ENCODE measurements around the gene ANKLE1.
"Not testable (repeated sequence)": the region's sequence is repeated elsewhere in the genome, so short reads cannot be mapped to it uniquely, and the experiment has no call there.

The ANKLE1 gene

GRCh38 chr19:17285415-17286135, 3.9 kb downstream of the ANKLE1 start:
- peaks cover 0 to 40% (median 26%) of the 10 kb centered on the region in 11 experiments; a peak in 19 of 22 replicates for H4K20me1 ChIP-seq
- no peak overlapping the region for H3K4me2 ChIP-seq
- H3K4me3 ChIP-seq, result no peak overlapping the region
- H3K9ac ChIP-seq, result no peak overlapping the region
- no peak overlapping the region for H3K27ac ChIP-seq
- peaks cover 9 to 31% (median 24%) of the 10 kb centered on the region in 10 experiments for H3K4me1 ChIP-seq
- peaks cover 11 to 50% (median 42%) of the 10 kb centered on the region in 11 experiments; a peak in 21 of 22 replicates for H3K36me3 ChIP-seq
- no peak for TF ChIP-seq Cebpa-rat (IDR thresholded peaks at IDR 0.05)
- H3K9me3 ChIP-seq (replicated peaks in 1 of 11), result no peaks in the 10 kb centered on the region
- H3K27me3 ChIP-seq, result no peaks in the 10 kb centered on the region

- Histone ChIP-seq H3K36me3 (peaks cover 11 to 50% (median 42%) of the 10 kb centered on the region in 11 experiments; a peak in 21 of 22 replicates), H3K9ac (no peak overlapping the region), H3K4me3 (no peak overlapping the region), H3K9me3 (replicated peaks in 1 of 11) (no peaks in the 10 kb centered on the region), H3K27me3 (no peaks in the 10 kb centered on the region), H3K4me1 (peaks cover 2 to 24% (median 18%) of the 10 kb centered on the region in 10 experiments), H3K4me2 (no peak overlapping the region), H4K20me1 (peaks cover 0 to 40% (median 26%) of the 10 kb centered on the region in 11 experiments; a peak in 19 of 22 replicates), H3K27ac (no peak overlapping the region)
- no peak for TF ChIP-seq Cebpa-rat (IDR thresholded peaks at IDR 0.05)
These were observed 4.6 kb downstream of the ANKLE1 start for GRCh38 chr19:17286263-17286662.

GRCh38 chr19:17286752-17287151, 5.1 kb downstream of the ANKLE1 start:
- Histone ChIP-seq H3K4me1 (peaks cover 1 to 23% (median 16%) of the 10 kb centered on the region in 10 experiments; a peak in 19 of 20 replicates), H3K9me3 (replicated peaks in 1 of 11) (no peaks in the 10 kb centered on the region), H3K9ac (no peak overlapping the region), H4K20me1 (peaks cover 0 to 40% (median 26%) of the 10 kb centered on the region in 11 experiments; a peak in 19 of 22 replicates), H3K36me3 (peaks cover 11 to 50% (median 42%) of the 10 kb centered on the region in 11 experiments; a peak in 21 of 22 replicates), H3K27ac (no peak overlapping the region), H3K4me3 (no peak overlapping the region), H3K27me3 (no peaks in the 10 kb centered on the region), H3K4me2 (no peak overlapping the region)
- no peak for TF ChIP-seq Cebpa-rat (IDR thresholded peaks at IDR 0.05)

GRCh38 chr19:17289489-17289888, 7.8 kb downstream of the ANKLE1 start:
- H3K9ac ChIP-seq, result no peak overlapping the region
- H3K27ac ChIP-seq, result no peak overlapping the region
- peaks cover 0 to 27% (median 10%) of the 10 kb centered on the region in 11 experiments; a peak in 15 of 22 replicates for H4K20me1 ChIP-seq
- no peak for TF ChIP-seq Cebpa-rat (IDR thresholded peaks at IDR 0.05)
- no peak overlapping the region for H3K4me3 ChIP-seq
- peaks cover 14 to 40% (median 30%) of the 10 kb centered on the region in 11 experiments for H3K36me3 ChIP-seq
- H3K9me3 ChIP-seq (replicated peaks in 1 of 11), result peaks cover 0 to 5% (median 0%) of the 10 kb centered on the region in 11 experiments; a peak in 3 of 22 replicates
- H3K4me1 ChIP-seq, result peaks cover 6 to 29% (median 22%) of the 10 kb centered on the region in 10 experiments
- H3K4me2 ChIP-seq, result peak overlapping the region in 3 of 11 experiments; percentile 5 to 55 (median 22); a peak in 2 of 22 replicates
- no peaks in the 10 kb centered on the region for H3K27me3 ChIP-seq

- Histone ChIP-seq H3K27me3 (no peaks in the 10 kb centered on the region), H3K36me3 (peaks cover 18 to 36% (median 28%) of the 10 kb centered on the region in 11 experiments), H3K4me2 (peak overlapping the region; percentile 83 to 96 (median 93)), H3K27ac (peak overlapping the region in 10 of 11 experiments; percentile 44 to 85 (median 80); a peak in 20 of 22 replicates), H3K4me1 (peaks cover 12 to 55% (median 37%) of the 10 kb centered on the region in 10 experiments), H4K20me1 (peaks cover 0 to 17% (median 0%) of the 10 kb centered on the region in 11 experiments; a peak in 7 of 22 replicates), H3K9ac (peak overlapping the region; percentile 66 to 85 (median 81); a peak in 21 of 22 replicates), H3K9me3 (replicated peaks in 1 of 11) (peaks cover 0 to 8% (median under 1%) of the 10 kb centered on the region in 11 experiments; a peak in 6 of 22 replicates), H3K4me3 (peak overlapping the region; percentile 57 to 81 (median 71))
- no peak for TF ChIP-seq Cebpa-rat (IDR thresholded peaks at IDR 0.05)
These were observed 10.8 kb downstream of the ANKLE1 start for GRCh38 chr19:17292301-17293074.

GRCh38 chr19:17293605-17294004, 11.9 kb downstream of the ANKLE1 start:
- H4K20me1 ChIP-seq, result peaks cover 0 to 17% (median 0%) of the 10 kb centered on the region in 11 experiments; a peak in 7 of 22 replicates
- H3K27me3 ChIP-seq, result no peaks in the 10 kb centered on the region
- peak overlapping the region in 4 of 10 experiments; percentile 34 to 52 (median 39); a peak in 6 of 20 replicates for H3K4me3 ChIP-seq
- H3K4me1 ChIP-seq, result peaks cover 12 to 55% (median 35%) of the 10 kb centered on the region in 10 experiments
- H3K9me3 ChIP-seq (replicated peaks in 1 of 11), result peaks cover 6 to 19% (median 12%) of the 10 kb centered on the region in 11 experiments; a peak in 21 of 22 replicates
- TF ChIP-seq Cebpa-rat (IDR thresholded peaks at IDR 0.05), result no peak
- peak overlapping the region in 7 of 11 experiments; percentile 18 to 61 (median 46); a peak in 9 of 22 replicates for H3K9ac ChIP-seq
- peak overlapping the region in 5 of 11 experiments; percentile 21 to 31 (median 26); a peak in 5 of 22 replicates for H3K27ac ChIP-seq
- peaks cover 25 to 47% (median 39%) of the 10 kb centered on the region in 11 experiments for H3K36me3 ChIP-seq
- H3K4me2 ChIP-seq, result peak overlapping the region in 10 of 11 experiments; percentile 39 to 90 (median 69); a peak in 19 of 22 replicates

GRCh38 chr19:17294051-17294891, 12.6 kb downstream of the ANKLE1 start:
- Histone ChIP-seq H3K4me2 (peak overlapping the region in 9 of 11 experiments; percentile 54 to 90 (median 70); a peak in 19 of 22 replicates), H3K4me1 (peaks cover 12 to 55% (median 34%) of the 10 kb centered on the region in 10 experiments), H3K36me3 (peaks cover 30 to 53% (median 46%) of the 10 kb centered on the region in 11 experiments), H4K20me1 (peaks cover 0 to 17% (median 0%) of the 10 kb centered on the region in 11 experiments; a peak in 8 of 22 replicates), H3K27me3 (no peaks in the 10 kb centered on the region), H3K27ac (peak overlapping the region in 3 of 11 experiments; percentile 21 to 31 (median 26); a peak in 1 of 22 replicates), H3K9me3 (replicated peaks in 1 of 11) (peaks cover 6 to 24% (median 14%) of the 10 kb centered on the region in 11 experiments; a peak in 21 of 22 replicates), H3K9ac (peak overlapping the region in 4 of 11 experiments; percentile 41 to 55 (median 48); a peak in 5 of 22 replicates), H3K4me3 (peak overlapping the region in 4 of 10 experiments; percentile 34 to 52 (median 39); a peak in 4 of 20 replicates)
- no peak for TF ChIP-seq Cebpa-rat (IDR thresholded peaks at IDR 0.05)

- not testable (repeated sequence) for H3K4me3 ChIP-seq, H3K27me3 ChIP-seq
- peak overlapping the region in 4 of 11 experiments; percentile 7 to 45 (median 24); a peak in 3 of 22 replicates for H3K9ac ChIP-seq
- peak overlapping the region in 6 of 11 experiments; percentile 11 to 52 (median 27); a peak in 8 of 22 replicates for H3K27ac ChIP-seq
- H4K20me1 ChIP-seq, result peaks cover 0 to 17% (median under 1%) of the 10 kb centered on the region in 11 experiments; a peak in 8 of 22 replicates
- H3K4me1 ChIP-seq, result peaks cover 7 to 52% (median 39%) of the 10 kb centered on the region in 10 experiments
- H3K9me3 ChIP-seq (replicated peaks in 1 of 11), result peaks cover 6 to 24% (median 14%) of the 10 kb centered on the region in 11 experiments; a peak in 21 of 22 replicates
- H3K36me3 ChIP-seq, result peaks cover 36 to 64% (median 52%) of the 10 kb centered on the region in 11 experiments
- H3K4me2 ChIP-seq, result peak overlapping the region in 6 of 11 experiments; percentile 4 to 45 (median 32); a peak in 8 of 22 replicates
These were observed 13.8 kb downstream of the ANKLE1 start for GRCh38 chr19:17295551-17295950.

All from BLaER1 treated with 17β-estradiol and CSF1 and Interleukin-3, amounts not matched to agents 10 nM and 100 nM (cell line).